Activated naive CD4-positive, alpha-beta T cell (primary cell): ENCODE data around the gene COL25A1.

Experiments
- DNase-seq, 4 experiments: peaks; one replicate each; lab custom pipeline; 2025; lab: John Stamatoyannopoulos, UW

The COL25A1 gene

GRCh38 chr4:108852691-108853090 is 449.8 kb downstream of the COL25A1 start:
- DNase-seq = no peak

DNA sequence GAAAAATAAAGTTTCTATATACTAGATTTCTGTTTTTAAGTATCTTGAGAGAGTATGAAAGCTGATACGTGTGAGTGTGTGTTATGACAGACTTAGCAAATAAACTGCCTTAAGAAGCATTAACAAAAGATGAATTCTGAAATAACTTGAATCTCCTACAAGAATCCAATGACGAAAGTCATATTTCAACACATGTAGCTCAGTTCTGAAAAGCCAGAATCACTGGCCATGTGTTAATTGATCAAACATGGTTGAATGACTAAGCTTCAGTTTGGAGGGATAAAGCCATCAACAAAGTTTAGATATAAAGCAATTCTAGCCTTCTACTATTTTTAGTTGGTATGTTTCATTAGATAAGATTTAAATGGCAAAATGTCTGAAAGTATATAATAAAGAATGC is 451.1 kb downstream of the COL25A1 start:
- DNase-seq = no peak

DNA sequence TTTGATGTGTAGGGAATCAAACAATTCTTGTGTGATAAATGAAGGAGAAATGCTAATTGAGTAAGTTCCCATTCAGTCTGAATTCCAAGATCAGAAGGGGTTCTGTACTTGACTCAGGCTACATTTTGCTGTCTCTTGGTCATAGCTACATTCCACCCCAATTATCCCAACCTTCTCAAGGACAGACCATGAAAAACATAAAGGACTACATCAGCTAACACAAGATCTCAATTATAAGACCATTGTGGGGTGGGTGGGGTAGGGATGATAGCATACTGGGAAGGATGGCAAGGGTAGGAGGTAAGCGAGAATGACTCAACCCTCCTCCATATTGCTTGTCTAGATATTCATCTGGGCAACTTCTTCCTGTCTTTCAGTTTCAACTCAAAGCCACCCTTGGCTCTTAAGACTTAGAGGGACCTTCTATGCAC is 452.2 kb downstream of the COL25A1 start:
- DNase-seq = no peak

DNA sequence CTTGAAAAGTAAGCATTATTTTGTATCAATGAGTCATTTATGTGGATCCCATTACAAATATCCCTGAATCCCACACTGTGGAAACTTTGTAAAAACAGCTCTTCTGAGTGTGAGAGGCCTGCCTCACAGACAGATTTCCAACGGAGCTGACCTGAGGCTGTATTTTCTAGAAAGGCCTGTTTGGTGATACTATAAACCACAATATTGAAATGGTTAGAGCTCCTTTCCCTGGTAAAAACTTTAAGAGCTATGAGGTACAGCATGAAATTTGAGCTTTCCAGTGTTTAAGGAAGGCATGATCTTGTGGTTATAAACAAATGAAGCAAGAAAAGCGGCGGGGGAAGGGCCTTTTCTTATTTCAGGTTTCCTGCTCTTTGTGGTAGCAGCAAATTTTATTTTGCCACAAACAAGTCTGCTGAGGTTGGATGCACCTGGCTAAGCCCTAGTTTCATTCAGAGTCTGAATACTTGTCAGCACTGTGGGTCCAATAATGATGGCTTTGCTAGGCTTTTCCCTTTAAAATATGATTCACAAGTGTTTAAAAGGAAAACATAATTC is 452.8 kb downstream of the COL25A1 start:
- DNase-seq = no peak

DNA sequence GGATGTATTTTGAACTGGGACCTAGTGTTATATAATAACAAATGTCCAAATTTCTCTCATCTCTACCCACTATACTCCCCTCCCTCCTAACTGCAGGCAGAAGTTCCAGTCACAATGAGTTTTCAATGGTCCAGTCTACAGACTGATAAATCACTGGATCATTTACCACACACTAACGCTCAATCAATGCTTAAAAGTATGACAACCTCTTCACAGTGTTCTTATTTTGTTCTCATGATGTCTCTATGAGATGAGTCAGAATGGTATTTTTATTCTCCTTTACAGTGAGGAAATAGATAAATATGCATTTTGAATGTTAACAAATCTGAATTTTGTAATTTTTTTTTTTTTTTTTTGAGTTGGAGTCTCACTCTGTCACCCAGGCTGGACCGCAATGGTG is 455.9 kb downstream of the COL25A1 start:
- no peak for DNase-seq

GRCh38 chr4:108840426-108840975 is 462.0 kb downstream of the COL25A1 start:
- DNase-seq = no peak

GRCh38 chr4:108839333-108839732 is 463.1 kb downstream of the COL25A1 start:
- DNase-seq = no peak

DNA sequence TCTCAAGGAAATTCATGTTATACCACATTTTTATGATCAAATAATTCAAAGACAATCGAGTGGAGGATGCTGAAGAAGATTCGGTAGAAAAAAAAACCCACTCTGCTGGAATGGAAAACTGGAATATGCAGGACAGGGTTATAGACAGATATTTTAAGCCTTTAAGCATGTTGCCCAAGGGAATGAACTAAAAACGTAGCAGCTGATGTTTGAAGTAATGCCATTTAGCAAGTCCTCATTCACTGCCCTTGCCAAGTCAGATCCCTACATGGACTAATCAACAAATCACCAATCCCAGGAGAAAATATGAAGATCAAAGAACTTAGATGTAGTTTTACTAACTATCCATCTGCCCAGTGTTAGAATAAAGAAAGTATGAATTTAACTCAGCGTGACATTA is 464.0 kb downstream of the COL25A1 start:
- DNase-seq = no peak

DNA sequence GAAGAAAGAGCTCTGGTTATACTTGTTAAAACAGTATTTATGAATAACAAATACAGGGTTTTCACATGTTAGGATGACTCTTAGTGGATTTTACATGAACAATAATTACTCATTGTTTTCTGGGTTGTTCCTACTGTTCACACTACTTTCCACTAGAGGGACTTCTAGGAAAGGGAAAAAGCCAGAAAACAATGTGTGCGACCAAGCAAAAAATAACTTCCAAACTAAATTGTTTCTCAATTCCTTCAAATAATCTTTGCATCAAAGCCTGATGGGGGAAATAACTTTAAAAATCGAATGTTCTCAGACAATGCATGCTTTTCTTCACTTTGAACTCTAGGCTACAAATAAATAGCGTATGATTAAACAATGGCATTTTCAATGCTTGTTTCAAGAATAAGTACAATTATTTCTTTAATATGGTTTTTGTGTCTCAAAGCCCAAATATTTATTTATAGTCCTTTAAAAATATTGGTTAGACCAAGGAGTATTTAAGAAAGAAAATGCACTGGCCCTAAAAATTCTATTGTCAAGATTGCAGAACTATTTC is 467.5 kb downstream of the COL25A1 start:
- no peak for DNase-seq

- no peak for DNase-seq
These were observed 468.2 kb downstream of the COL25A1 start for GRCh38 chr4:108834166-108834834.

DNA sequence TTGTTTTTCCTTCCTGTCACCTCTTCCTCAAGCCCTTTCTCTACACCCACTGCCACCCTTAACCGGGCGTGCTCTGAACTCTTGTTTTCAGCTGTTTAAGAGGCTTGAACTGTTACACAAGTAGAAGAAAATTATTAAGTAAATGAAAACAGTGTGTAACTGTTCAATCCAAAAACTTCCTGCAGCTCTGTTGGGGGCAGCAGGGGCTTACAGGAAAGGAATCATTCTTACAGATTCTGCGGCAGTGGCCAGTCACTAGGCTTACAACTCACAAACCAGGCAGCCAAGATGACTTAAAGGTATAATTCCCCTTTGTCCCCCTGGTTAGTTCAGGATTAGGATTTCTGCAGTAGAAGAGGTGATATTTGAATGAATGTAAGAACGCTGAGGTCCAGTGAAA is 469.4 kb downstream of the COL25A1 start:
- DNase-seq = no peak

GRCh38 chr4:108831886-108832285 is 470.6 kb downstream of the COL25A1 start:
- no peak for DNase-seq

- no peak for DNase-seq
These were observed 471.2 kb downstream of the COL25A1 start for GRCh38 chr4:108831291-108831690.

GRCh38 chr4:108830509-108831244 is 471.8 kb downstream of the COL25A1 start:
- no peak for DNase-seq

DNA sequence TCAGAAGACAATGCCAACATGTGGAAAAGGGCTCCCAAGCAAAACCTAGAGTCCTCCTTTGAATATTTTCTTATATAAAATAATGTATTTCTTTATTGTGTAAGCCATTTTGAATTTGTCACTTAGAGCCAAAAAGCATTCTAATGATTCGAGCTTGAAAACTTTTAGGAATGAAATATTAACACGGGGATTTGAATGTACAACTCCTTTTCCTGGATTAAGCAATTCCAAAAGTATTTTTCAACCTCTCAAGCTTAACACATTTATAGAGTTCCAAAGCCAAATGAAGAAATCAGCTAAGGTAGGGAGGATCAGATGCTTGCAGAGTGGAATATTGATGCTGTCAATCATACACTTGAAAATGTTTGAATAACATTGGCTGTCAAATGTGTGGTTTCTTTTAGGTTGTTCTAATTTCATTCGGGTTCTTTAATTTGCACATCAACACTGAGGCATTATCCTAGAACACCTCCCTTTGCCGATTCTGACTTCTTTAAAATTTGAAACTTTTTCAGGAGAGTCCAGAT is 472.4 kb downstream of the COL25A1 start:
- DNase-seq = no peak

- no peak for DNase-seq
These were observed 473.8 kb downstream of the COL25A1 start for GRCh38 chr4:108828620-108829019.

DNA sequence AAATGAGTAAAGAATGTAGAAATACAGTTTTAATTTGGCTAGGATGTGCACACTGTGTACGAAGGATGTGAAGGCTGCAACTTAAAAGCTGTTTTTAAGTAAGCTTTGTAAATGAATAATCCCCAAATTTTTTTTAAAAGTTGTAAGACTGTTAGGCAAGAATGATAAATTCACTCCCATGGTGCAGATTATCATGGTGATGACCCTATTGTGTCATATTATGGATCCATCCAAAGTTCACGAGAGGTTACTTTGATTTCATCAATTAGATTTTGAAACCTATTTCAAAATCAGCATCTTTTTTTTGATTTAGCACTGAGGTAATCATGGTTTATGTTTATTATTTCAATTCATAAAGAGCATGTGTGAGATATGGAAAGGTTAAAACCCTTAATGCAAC is 476.7 kb downstream of the COL25A1 start:
- no peak for DNase-seq

GRCh38 chr4:108821351-108821930 is 481.0 kb downstream of the COL25A1 start:
- DNase-seq = no peak

DNA sequence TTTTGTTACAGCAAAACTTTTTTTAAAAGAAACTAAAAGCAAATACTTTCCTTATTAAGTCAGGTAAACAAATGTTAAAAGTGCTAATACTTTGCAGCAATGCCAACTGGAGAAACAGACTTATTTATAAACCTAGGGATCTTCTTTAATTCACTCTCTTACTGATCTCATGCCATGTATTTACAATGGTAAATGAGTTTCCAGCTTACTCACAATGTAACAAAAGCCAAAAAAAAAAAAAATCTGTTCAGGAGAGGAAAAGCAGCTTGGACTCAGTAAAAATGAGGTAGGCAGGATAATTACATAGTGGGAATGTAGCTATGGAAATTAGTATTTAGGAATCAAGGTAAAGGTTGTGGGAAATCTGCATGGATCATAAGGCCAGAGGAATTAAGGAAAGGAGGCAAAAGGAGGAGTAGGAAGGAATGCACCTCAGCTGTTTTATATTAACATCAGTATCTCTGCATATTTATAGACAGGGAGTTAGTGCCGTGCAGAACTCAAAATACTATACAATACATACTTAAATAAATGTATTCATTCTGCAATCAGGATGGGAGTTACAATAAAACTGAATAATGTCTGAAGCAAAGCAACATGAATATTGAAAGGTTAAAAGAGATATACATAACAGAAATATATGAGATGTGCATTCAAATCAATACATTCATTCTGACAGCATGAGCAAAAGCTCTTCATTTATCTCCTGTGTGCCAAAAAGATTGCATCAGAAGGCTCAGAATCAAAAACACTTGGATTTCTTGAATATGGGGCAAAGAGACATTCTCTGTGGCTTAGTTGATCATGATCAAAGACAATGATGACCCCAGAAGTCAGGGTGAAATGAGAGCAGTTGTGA is 481.7 kb downstream of the COL25A1 start:
- DNase-seq = no peak

GRCh38 chr4:108814326-108814725 is 488.1 kb downstream of the COL25A1 start:
- DNase-seq = no peak

GRCh38 chr4:108813261-108813660 is 489.2 kb downstream of the COL25A1 start:
- no peak for DNase-seq
